ENCODE results near the gene DNHD1.

DNHD1 gene

GRCh38 chr11:6579681-6580080 is 82.6 kb downstream of the DNHD1 start:
- H3K36me3 Mint-ChIP-seq (ENCODE audit: insufficient read depth), result peaks cover 7% of the 10 kb centered on the region
- H3K27me3 Mint-ChIP-seq, result no peaks in the 10 kb centered on the region
- H3K27ac Mint-ChIP-seq, result no peak overlapping the region
- no peak overlapping the region for H3K4me3 Mint-ChIP-seq
- no peak for DNase-seq
- H3K9me3 Mint-ChIP-seq, result peaks cover 2 to 10% of the 10 kb centered on the region in 2 donors
- no peak for ATAC-seq (replicated peaks)
- H3K4me1 Mint-ChIP-seq (ENCODE audit: low read depth in 2 of 2), result peaks cover 0 to 4% of the 10 kb centered on the region in 2 donors

GRCh38 chr11:6583584-6583983 is 86.5 kb downstream of the DNHD1 start:
- H3K4me1 Mint-ChIP-seq (ENCODE audit: low read depth in 2 of 2), result peaks cover 0 to 7% of the 10 kb centered on the region in 2 donors
- no peak for ATAC-seq (replicated peaks)
- H3K27me3 Mint-ChIP-seq, result no peaks in the 10 kb centered on the region
- peaks cover 2 to 12% of the 10 kb centered on the region in 2 donors for H3K9me3 Mint-ChIP-seq
- no peak overlapping the region for H3K27ac Mint-ChIP-seq
- no peak overlapping the region for H3K4me3 Mint-ChIP-seq
- peaks cover 14% of the 10 kb centered on the region for H3K36me3 Mint-ChIP-seq (ENCODE audit: insufficient read depth)
- no peak for DNase-seq

- Mint-ChIP-seq H3K36me3 (ENCODE audit: insufficient read depth) (peaks cover 14% of the 10 kb centered on the region), H3K27ac (no peak overlapping the region), H3K4me3 (no peak overlapping the region), H3K4me1 (ENCODE audit: low read depth in 2 of 2) (peaks cover 0 to 7% of the 10 kb centered on the region in 2 donors), H3K27me3 (no peaks in the 10 kb centered on the region), H3K9me3 (peaks cover 2 to 12% of the 10 kb centered on the region in 2 donors)
- no peak for DNase-seq
- no peak for ATAC-seq (replicated peaks)
Measured at GRCh38 chr11:6584528-6584927, 87.4 kb downstream of the DNHD1 start.

GRCh38 chr11:6586434-6587359 is 89.6 kb downstream of the DNHD1 start:
- DNase-seq, result no peak
- ATAC-seq (replicated peaks), result no peak
- Mint-ChIP-seq H3K27me3 (no peaks in the 10 kb centered on the region), H3K36me3 (ENCODE audit: insufficient read depth) (peaks cover 14% of the 10 kb centered on the region), H3K9me3 (peaks cover 2 to 12% of the 10 kb centered on the region in 2 donors), H3K4me1 (ENCODE audit: low read depth in 2 of 2) (peaks cover 0 to 4% of the 10 kb centered on the region in 2 donors), H3K4me3 (no peak overlapping the region), H3K27ac (no peak overlapping the region)

GRCh38 chr11:6587360-6587953 is 90.4 kb downstream of the DNHD1 start:
- no peak for DNase-seq
- Mint-ChIP-seq H3K4me3 (no peak overlapping the region), H3K36me3 (ENCODE audit: insufficient read depth) (peaks cover 17% of the 10 kb centered on the region), H3K4me1 (ENCODE audit: low read depth in 2 of 2) (peaks cover 0 to 4% of the 10 kb centered on the region in 2 donors), H3K27ac (no peak overlapping the region), H3K9me3 (peaks cover 2 to 12% of the 10 kb centered on the region in 2 donors), H3K27me3 (no peaks in the 10 kb centered on the region)
- ATAC-seq (replicated peaks), result no peak

- Mint-ChIP-seq H3K4me1 (ENCODE audit: low read depth in 2 of 2) (peaks cover 0 to 4% of the 10 kb centered on the region in 2 donors), H3K27ac (no peak overlapping the region), H3K4me3 (no peak overlapping the region), H3K27me3 (no peaks in the 10 kb centered on the region), H3K9me3 (peaks cover 2 to 12% of the 10 kb centered on the region in 2 donors), H3K36me3 (ENCODE audit: insufficient read depth) (peaks cover 15% of the 10 kb centered on the region)
- ATAC-seq (replicated peaks), result no peak
- no peak for DNase-seq
Measured at GRCh38 chr11:6588018-6588417, 90.9 kb downstream of the DNHD1 start.

- Mint-ChIP-seq H3K36me3 (ENCODE audit: insufficient read depth) (peaks cover 40% of the 10 kb centered on the region), H3K4me3 (no peak overlapping the region), H3K27me3 (no peaks in the 10 kb centered on the region), H3K4me1 (ENCODE audit: low read depth in 2 of 2) (peaks cover 20 to 31% of the 10 kb centered on the region in 2 donors), H3K9me3 (no peaks in the 10 kb centered on the region), H3K27ac (peak overlapping the region; percentile 10 to 26)
- no peak for DNase-seq
- ATAC-seq (replicated peaks), result no peak
Measured at GRCh38 chr11:6594142-6594768, 97.2 kb downstream of the DNHD1 start.

GRCh38 chr11:6596239-6596877 is 99.3 kb downstream of the DNHD1 start:
- peaks cover 26 to 39% of the 10 kb centered on the region in 2 donors for H3K4me1 Mint-ChIP-seq (ENCODE audit: low read depth in 2 of 2)
- peak overlapping the region in 1 of 2 donors; percentile 71 for H3K27ac Mint-ChIP-seq
- no peak overlapping the region for H3K4me3 Mint-ChIP-seq
- no peaks in the 10 kb centered on the region for H3K9me3 Mint-ChIP-seq
- DNase-seq (no peak), ATAC-seq (replicated peaks) (no peak)
- H3K27me3 Mint-ChIP-seq, result no peaks in the 10 kb centered on the region
- peaks cover 49% of the 10 kb centered on the region for H3K36me3 Mint-ChIP-seq (ENCODE audit: insufficient read depth)

- Mint-ChIP-seq H3K36me3 (ENCODE audit: insufficient read depth) (peaks cover 46% of the 10 kb centered on the region), H3K9me3 (no peaks in the 10 kb centered on the region), H3K27ac (peak overlapping the region; percentile 24 to 47), H3K27me3 (no peaks in the 10 kb centered on the region), H3K4me1 (ENCODE audit: low read depth in 2 of 2) (peaks cover 34 to 40% of the 10 kb centered on the region in 2 donors), H3K4me3 (no peak overlapping the region)
- DNase-seq, result no peak
- no peak for ATAC-seq (replicated peaks)
Measured at GRCh38 chr11:6598555-6598954, 101.5 kb downstream of the DNHD1 start.

- Mint-ChIP-seq H3K9me3 (no peaks in the 10 kb centered on the region), H3K27ac (peak overlapping the region in 1 of 2 donors; percentile 47)
Measured at GRCh38 chr11:6599449-6599848, 102.4 kb downstream of the DNHD1 start.

GRCh38 chr11:6599881-6600390 is 102.9 kb downstream of the DNHD1 start:
- DNase-seq (no peak), ATAC-seq (replicated peaks) (no peak)
- H3K4me3 Mint-ChIP-seq, result no peak overlapping the region
- peaks cover 28% of the 10 kb centered on the region in 2 donors for H3K4me1 Mint-ChIP-seq (ENCODE audit: low read depth in 2 of 2)
- no peak overlapping the region for H3K27ac Mint-ChIP-seq
- H3K9me3 Mint-ChIP-seq, result no peaks in the 10 kb centered on the region
- H3K27me3 Mint-ChIP-seq, result no peaks in the 10 kb centered on the region
- peaks cover 38% of the 10 kb centered on the region for H3K36me3 Mint-ChIP-seq (ENCODE audit: insufficient read depth)

More at GRCh38 chr11:6599449-6599848, 102.4 kb downstream of the DNHD1 start:
- DNase-seq (no peak), ATAC-seq (replicated peaks) (no peak)
- peaks cover 41% of the 10 kb centered on the region for H3K36me3 Mint-ChIP-seq (ENCODE audit: insufficient read depth)
- H3K4me3 Mint-ChIP-seq, result no peak overlapping the region
- peaks cover 30 to 31% of the 10 kb centered on the region in 2 donors for H3K4me1 Mint-ChIP-seq (ENCODE audit: low read depth in 2 of 2)
- no peaks in the 10 kb centered on the region for H3K27me3 Mint-ChIP-seq

- ATAC-seq (replicated peaks) (no peak), DNase-seq (no peak)
- Mint-ChIP-seq H3K27ac (no peak overlapping the region), H3K4me1 (ENCODE audit: low read depth in 2 of 2) (peaks cover 29 to 30% of the 10 kb centered on the region in 2 donors), H3K4me3 (no peak overlapping the region), H3K27me3 (no peaks in the 10 kb centered on the region), H3K36me3 (ENCODE audit: insufficient read depth) (peaks cover 35% of the 10 kb centered on the region), H3K9me3 (no peaks in the 10 kb centered on the region)
Measured at GRCh38 chr11:6601041-6601461, 104.0 kb downstream of the DNHD1 start.
